HUES48 (cell line): Measurements from ENCODE around the gene RALGDS.

Experiments
- H3K27ac ChIP-seq: one replicate; pipeline ENCODE4 v1.7.0; 2013; ENCODE audit warnings: low read depth, low read length, inconsistent platforms
- H3K27me3 ChIP-seq: 2 replicates; pipeline ENCODE4 v1.6.1; 2013; ENCODE audit warnings: mild to moderate bottlenecking, low read length; ENCODE audit not compliant: control insufficient read depth, insufficient read depth
- H3K36me3 ChIP-seq: 2 replicates; pipeline ENCODE4 v1.6.1; 2013; ENCODE audit warnings: low read length; ENCODE audit not compliant: control insufficient read depth, insufficient read depth
- H3K4me1 ChIP-seq: 2 replicates; pipeline ENCODE4 v1.6.1; 2013; ENCODE audit warnings: mild to moderate bottlenecking, low read length; ENCODE audit not compliant: control insufficient read depth, insufficient read depth
- H3K4me3 ChIP-seq: 2 replicates; pipeline ENCODE4 v1.5.1; 2013; ENCODE audit warnings: mild to moderate bottlenecking, low read depth, low read length
- H3K9ac ChIP-seq: 2 replicates; pipeline ENCODE4 v1.6.1; 2013; ENCODE audit warnings: mild to moderate bottlenecking, low read depth, low read length, moderate library complexity
- H3K9me3 ChIP-seq: 2 replicates; pipeline ENCODE4 v1.6.1; 2013; ENCODE audit warnings: low read length; ENCODE audit not compliant: control insufficient read depth, insufficient read depth

RALGDS gene

DNA sequence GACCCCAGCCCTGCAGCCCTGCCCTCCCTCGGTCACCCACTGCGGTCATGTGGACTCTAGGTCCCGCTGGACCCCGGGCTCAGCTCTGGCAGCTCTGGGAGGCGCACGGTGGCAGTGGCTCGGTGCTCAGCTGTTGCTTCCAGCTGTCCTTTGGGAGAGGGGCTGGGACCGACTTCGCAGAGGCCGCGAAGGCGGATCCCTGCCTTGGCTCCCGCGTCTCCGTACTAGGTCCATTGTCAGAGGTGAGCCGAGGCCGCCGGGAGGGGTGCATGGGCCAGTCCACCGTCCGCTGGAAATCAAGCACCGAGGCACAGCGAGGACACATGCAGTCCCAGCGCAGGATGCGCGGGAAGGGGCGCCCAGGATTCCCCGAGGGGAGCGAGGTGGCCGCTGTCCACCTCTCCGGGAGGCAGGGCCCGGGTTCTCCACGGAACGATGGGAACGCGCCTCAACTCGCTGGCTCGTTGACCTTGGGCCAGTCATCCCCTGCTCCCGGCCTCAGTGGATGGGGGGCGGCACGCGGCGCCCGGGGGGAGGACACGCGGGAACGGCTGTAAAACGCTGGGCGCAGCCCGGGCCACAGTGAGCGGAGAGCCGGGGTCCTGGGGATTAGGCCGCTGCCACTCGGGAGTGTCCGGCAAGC is 41.9 kb upstream of the RALGDS start:
- H3K9me3 ChIP-seq: no peaks in the 10 kb centered on the region
- peaks cover 23% of the 10 kb centered on the region for H3K27me3 ChIP-seq
- no peaks in the 10 kb centered on the region; the same call in 1 of the 2 replicates for H3K4me1 ChIP-seq
- H3K4me3 ChIP-seq: peak overlapping the region; percentile 72
- H3K36me3 ChIP-seq: 0 out of 2 replicates have a peak, but pooled peaks cover 2% of the 10 kb centered on the region
- no peak overlapping the region for H3K27ac ChIP-seq
- no peak overlapping the region for H3K9ac ChIP-seq

DNA sequence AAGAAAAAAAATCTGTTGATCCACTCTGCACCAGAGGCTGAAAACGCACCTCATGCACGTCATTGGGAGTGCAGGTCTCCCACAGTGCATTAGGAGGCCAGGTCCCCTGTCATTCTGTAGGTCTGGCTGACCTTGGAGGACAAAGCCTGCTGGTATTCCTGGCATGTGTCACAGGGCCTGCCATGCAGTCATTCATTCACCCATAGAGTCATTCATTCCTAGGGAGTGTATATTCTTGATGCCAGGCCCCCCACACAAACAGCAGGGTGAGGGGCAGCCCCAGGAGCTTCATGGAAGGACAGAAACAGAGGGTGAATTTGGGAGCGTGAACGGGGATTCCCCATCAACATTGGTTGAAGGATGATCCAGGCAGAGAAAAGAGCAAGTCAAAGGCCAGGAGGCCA is 40.5 kb upstream of the RALGDS start:
- Histone ChIP-seq H3K9ac (no peak overlapping the region), H3K27me3 (peaks cover 23% of the 10 kb centered on the region), H3K27ac (no peak overlapping the region), H3K9me3 (no peaks in the 10 kb centered on the region), H3K36me3 (0 out of 2 replicates have a peak, but pooled peaks cover 2% of the 10 kb centered on the region), H3K4me1 (no peaks in the 10 kb centered on the region; the same call in 1 of the 2 replicates), H3K4me3 (no peak overlapping the region)

DNA sequence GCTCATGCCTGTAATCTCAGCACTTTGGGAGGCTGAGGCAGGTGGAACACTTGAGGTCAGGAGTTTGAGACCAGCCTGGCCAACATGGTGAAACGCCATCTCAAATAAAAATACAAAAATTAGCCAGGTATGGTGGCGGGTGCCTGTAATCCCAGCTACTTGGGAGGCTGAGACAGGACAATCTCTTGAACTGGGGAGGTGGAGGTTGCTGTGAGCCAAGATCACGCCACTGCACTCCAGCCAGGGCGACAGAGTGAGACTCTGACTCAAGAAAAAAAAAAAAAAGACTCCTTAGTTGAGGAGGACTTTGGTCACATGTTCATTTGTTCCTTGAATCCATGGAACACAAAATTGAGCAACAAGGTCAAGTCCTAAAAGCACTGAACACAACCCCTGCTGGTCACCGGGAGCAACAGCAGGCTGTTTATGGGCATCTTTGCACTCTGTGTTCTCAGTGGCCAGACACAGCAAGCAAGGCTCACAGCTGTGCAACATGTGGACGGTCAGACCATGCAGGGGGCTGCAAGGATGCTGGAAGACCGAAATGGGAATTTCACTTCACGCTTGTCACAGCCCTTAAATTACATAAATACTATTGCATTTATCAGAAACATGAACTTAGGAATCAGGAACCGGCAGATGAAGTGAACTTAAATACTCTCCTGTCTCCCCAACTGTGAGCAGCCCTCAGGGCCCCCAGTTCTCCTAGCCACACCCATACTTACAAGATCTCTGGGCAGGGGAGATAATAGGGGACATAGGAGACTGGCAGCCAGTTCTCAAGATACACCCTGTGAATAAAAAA is 39.9 kb upstream of the RALGDS start:
- Histone ChIP-seq H3K9ac (no peak overlapping the region), H3K27ac (no peak overlapping the region), H3K4me1 (no peaks in the 10 kb centered on the region; the same call in 1 of the 2 replicates), H3K9me3 (no peaks in the 10 kb centered on the region), H3K27me3 (peaks cover 23% of the 10 kb centered on the region), H3K36me3 (0 out of 2 replicates have a peak, but pooled peaks cover 2% of the 10 kb centered on the region), H3K4me3 (no peak overlapping the region)

DNA sequence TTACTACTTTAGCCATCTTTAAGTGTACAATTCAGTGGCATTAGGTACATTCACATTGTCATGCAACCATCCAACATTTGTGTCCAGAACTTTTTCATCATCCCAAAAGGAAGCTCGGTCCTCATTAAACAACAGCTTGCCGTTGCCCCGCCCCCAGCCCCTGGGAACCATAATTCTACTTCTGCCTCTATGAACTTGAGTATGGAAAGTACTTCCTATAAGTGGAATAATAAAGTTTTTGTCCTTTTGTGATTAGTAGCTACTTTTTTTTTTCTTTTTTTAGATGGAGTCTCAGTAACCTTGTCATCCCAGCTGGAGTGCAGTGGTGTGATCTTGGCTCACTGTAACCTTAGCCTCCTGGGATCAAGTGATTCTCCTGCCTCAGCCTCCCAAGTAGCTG is 37.7 kb upstream of the RALGDS start:
- Histone ChIP-seq H3K4me3 (no peak overlapping the region), H3K9ac (no peak overlapping the region)

DNA sequence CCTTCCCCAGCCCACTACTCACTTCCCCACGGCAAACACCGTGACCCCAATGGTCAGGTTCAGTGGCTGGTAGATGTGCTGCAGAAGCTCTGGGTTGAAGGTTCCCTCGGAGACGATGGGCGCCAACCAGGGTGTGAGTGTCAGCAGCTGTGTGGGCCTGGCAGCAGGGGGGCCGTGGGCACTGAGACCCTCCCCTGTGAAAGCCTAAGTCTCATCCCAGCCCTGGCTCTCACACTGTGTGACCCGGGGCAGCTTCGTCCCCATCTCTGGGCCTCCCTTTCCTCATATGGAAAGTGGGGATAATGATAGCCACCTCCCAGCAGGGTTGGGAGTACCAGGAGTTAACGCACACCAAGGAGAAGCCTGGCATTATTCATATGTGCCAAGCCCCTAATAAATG is 34.1 kb upstream of the RALGDS start:
- no peak overlapping the region for H3K4me3 ChIP-seq
- H3K27me3 ChIP-seq: no peaks in the 10 kb centered on the region
- no peaks in the 10 kb centered on the region for H3K4me1 ChIP-seq
- no peak overlapping the region for H3K27ac ChIP-seq
- no peak overlapping the region for H3K9ac ChIP-seq
- H3K36me3 ChIP-seq: peaks cover 10% of the 10 kb centered on the region; the same call in 1 of the 2 replicates
- no peaks in the 10 kb centered on the region for H3K9me3 ChIP-seq

More for the DNA sequence above, 37.7 kb upstream of the RALGDS start:
- Histone ChIP-seq H3K36me3 (peaks cover 10% of the 10 kb centered on the region; the same call in 1 of the 2 replicates), H3K27me3 (peaks cover 12% of the 10 kb centered on the region), H3K9me3 (no peaks in the 10 kb centered on the region), H3K27ac (no peak overlapping the region), H3K4me1 (no peaks in the 10 kb centered on the region; the same call in 1 of the 2 replicates)

DNA sequence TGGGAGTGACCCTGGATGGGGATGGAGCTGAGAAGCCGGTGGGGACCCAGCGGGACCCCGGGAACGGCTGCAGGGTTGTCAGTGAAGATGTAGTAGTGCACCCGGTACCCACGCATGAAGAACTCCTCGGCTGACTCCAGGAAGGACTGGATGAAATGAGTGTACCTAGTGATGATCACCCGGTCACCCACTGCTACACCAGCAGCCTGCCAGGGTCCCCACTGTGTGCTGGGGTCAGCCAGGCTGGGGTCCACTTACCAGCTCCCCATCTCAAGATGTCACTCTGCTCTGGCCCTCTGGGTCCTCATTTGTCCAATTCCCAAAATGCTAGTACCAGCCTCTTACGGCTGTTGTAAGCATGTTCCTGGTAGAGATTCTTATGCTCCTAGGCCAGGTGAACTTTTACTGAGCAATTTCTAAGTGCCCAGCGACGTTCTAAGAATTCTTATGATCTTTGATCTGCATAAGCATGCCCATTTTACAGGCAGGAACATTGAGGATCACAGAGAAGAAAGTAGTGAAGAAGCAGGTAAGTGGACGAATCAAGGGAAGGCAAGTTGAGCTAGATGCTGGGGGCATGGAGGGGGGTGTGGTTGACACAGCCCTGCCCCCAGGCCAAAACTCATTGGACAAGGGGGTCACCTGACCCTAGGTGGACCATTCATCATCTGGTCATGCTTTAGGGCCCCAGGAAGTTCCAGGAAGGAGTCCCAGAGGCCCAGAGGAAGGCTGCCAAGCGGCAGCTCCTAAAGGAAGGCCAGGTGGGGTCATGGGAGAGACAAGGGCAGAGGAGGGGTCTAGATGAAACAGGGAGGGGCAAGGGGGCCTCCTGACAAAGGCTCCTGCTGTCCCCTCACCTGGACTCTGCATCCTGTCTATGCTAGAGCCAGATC is 33.3 kb upstream of the RALGDS start:
- Histone ChIP-seq H3K9me3 (no peaks in the 10 kb centered on the region), H3K36me3 (peaks cover 10% of the 10 kb centered on the region; the same call in 1 of the 2 replicates), H3K27me3 (no peaks in the 10 kb centered on the region), H3K4me3 (no peak overlapping the region), H3K27ac (no peak overlapping the region), H3K4me1 (no peaks in the 10 kb centered on the region), H3K9ac (no peak overlapping the region)

DNA sequence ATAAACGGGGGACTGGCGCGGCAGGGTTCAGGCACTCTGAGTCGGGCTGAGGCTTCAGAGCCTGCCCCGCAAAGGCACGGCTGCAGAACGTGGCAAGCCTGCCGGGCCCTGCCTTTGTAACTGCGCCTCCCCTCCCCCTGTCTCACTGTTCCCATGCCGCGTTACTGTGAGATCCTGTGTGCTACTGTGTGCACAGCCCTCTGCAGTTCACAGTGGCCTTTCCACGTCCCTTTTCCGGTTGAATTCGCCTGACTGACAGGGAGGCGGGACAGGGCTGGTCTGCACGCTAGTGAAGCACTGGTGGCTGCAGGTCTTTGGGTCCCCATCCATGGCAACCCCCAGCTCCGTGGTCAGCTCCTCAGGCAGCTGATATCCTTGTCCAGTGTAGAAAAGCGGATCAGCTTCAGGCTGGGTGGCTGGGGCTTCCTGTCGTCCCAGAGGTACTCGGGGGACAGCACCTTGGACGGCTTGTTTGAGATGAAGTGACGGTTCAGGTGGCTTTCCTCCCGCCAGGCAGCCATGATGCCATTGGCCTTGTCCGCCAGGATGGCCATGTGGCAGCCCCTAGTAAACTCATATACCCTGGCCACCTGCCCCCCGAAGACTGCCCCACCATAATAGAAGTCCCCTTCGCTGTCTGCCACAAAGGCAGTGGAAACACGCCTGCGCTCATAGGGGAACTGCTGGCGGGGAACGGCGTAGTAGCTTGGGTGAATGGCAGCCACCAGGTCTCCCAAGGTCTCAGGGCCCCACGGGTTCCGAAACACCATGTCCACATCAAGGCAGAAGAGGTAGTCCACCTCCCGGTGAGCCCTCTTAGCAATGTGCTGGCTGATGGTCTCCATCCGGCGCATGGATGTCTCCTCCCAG is 32.4 kb upstream of the RALGDS start:
- H3K27ac ChIP-seq: no peak overlapping the region
- no peaks in the 10 kb centered on the region for H3K4me1 ChIP-seq
- H3K36me3 ChIP-seq: peaks cover 8% of the 10 kb centered on the region; the same call in 1 of the 2 replicates
- H3K9ac ChIP-seq: no peak overlapping the region
- H3K4me3 ChIP-seq: no peak overlapping the region
- no peaks in the 10 kb centered on the region for H3K9me3 ChIP-seq
- peaks cover under 1% of the 10 kb centered on the region; the same call in 1 of the 2 replicates for H3K27me3 ChIP-seq

DNA sequence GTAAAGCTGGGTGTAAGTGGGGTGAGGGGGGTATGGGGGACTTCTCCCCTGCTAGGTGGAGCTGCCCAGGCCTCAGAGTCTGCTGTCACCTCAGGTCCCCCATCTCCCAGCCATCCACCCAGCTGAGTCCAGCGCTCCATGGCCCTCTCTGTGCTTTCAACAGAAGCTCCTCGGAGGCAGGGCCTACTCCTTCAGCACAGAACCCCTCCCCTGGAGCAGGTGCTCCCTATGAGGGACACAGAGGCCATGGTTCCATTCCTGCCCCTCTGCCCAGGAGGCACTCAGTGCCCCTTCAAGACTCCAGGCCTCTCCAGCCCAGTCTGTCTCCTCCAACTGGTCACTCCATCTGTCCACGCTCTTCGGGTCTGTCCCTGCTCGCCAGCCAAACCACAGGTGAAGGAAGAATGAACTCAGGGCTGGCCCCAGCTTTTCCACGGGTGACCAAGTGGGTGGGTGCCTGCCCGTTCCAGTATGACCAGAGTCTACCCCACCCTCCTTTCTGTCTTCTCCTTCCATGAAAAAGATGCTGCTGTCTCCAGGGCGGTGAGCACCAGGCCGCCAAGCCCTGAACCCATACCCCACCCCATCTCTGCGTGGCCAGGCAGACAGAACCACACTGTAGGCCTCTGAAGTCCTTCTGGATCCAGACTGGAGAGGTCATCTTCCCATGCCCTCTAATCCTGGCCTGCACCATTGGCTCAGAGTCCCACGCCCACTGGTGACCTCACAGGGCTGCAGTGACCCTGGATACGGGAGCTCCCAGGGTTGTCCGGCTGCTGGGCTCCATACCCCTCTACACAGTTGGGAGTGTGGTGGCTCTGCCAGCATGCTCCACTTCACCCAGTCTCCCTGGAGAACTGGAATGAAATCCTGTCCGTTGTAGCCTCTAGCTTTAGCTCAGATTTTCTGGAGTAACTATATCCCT is 30.8 kb upstream of the RALGDS start:
- peaks cover 5% of the 10 kb centered on the region for H3K4me1 ChIP-seq

DNA sequence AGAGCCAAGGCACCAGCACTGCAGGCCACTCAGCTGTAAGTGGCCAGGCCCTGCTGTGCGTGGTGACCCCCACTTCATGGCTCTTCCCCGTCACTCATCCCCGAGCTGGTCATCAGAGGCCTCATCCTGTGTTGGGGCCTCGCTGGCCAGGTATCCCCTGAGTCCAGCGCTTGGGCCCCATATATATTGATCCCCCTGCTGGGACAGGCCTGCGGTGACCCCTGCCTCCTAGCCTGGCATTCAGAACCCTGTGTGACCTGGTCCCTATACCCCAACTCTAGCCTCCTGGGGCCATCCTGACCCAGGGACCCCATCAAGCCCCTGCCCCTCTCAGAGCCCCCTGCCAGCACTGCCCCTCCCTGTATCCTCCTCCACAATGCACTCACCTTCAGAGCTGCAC is 30.0 kb upstream of the RALGDS start:
- H3K9ac ChIP-seq: no peak overlapping the region

More for the DNA sequence above, 30.8 kb upstream of the RALGDS start:
- no peaks in the 10 kb centered on the region for H3K9me3 ChIP-seq
- H3K27ac ChIP-seq: no peak overlapping the region
- H3K4me3 ChIP-seq: no peak overlapping the region
- peaks cover 8% of the 10 kb centered on the region; the same call in 1 of the 2 replicates for H3K36me3 ChIP-seq
- H3K9ac ChIP-seq: no peak overlapping the region
- H3K27me3 ChIP-seq: peaks cover 3% of the 10 kb centered on the region; the same call in 1 of the 2 replicates

More for the DNA sequence above, 30.0 kb upstream of the RALGDS start:
- H3K27ac ChIP-seq: no peak overlapping the region
- peaks cover 8% of the 10 kb centered on the region; the same call in 1 of the 2 replicates for H3K36me3 ChIP-seq
- no peak overlapping the region for H3K4me3 ChIP-seq
- H3K27me3 ChIP-seq: peaks cover 3% of the 10 kb centered on the region; the same call in 1 of the 2 replicates
- peaks cover 5% of the 10 kb centered on the region for H3K4me1 ChIP-seq
- H3K9me3 ChIP-seq: no peaks in the 10 kb centered on the region
